22Rv1 (cell line): ENCODE data around the gene OR2M4.

Experiments
- ZFX ChIP-seq: fragments of 450-650 bp; IDR thresholded peaks from 2 replicates; pipeline ENCODE4 v1.6.1; 2017; ENCODE audit warnings: antibody characterized with exemption, borderline replicate concordance
- TF ChIP-seq, protein P1 (sequence below): fragments of 450-650 bp; IDR thresholded peaks from 2 replicates; pipeline ENCODE4 v1.5.1; 2017; ENCODE audit warnings: mild to moderate bottlenecking

- TF ChIP-seq, protein P1, sequence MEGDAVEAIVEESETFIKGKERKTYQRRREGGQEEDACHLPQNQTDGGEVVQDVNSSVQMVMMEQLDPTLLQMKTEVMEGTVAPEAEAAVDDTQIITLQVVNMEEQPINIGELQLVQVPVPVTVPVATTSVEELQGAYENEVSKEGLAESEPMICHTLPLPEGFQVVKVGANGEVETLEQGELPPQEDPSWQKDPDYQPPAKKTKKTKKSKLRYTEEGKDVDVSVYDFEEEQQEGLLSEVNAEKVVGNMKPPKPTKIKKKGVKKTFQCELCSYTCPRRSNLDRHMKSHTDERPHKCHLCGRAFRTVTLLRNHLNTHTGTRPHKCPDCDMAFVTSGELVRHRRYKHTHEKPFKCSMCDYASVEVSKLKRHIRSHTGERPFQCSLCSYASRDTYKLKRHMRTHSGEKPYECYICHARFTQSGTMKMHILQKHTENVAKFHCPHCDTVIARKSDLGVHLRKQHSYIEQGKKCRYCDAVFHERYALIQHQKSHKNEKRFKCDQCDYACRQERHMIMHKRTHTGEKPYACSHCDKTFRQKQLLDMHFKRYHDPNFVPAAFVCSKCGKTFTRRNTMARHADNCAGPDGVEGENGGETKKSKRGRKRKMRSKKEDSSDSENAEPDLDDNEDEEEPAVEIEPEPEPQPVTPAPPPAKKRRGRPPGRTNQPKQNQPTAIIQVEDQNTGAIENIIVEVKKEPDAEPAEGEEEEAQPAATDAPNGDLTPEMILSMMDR: no peak
- no peak for TF ChIP-seq ZFX
Measured at GRCh38 chr1:248215880-248216279, 15.3 kb upstream of the OR2M4 start.
